Hematopoietic multipotent progenitor cell treated with erythropoietin and hydrocortisone succinate and interleukin-3 and kit ligand, for 4 days (in vitro differentiated cells): ENCODE results near the gene B4GAT1.
A peak's percentile ranks its signal among the peaks of the same experiment; 100 is the strongest.
"Not testable (repeated sequence)": the region's sequence is repeated elsewhere in the genome, so short reads cannot be mapped to it uniquely, and the experiment has no call there.

Experiments
- DNase-seq: peaks from one replicate; pipeline ENCODE4 v3.0.0-alpha.2; 2015

B4GAT1 gene

DNA sequence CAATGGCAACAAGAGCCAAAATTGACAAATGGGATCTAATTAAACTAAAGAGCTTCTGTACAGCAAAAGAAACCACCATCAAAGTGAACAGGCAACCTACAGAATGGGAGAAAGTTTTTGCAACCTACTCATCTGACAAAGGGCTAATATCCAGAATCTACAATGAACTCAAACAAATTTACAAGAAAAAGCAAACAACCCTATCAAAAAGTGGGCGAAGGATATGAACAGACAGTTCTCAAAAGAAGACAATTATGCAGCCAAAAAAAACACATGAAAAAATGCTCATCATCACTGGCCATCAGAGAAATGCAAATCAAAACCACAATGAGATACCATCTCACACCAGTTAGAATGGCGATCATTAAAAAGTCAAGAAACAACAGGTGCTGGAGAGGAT, 27.1 kb downstream of the B4GAT1 start:
- DNase-seq, result not testable (repeated sequence)

DNA sequence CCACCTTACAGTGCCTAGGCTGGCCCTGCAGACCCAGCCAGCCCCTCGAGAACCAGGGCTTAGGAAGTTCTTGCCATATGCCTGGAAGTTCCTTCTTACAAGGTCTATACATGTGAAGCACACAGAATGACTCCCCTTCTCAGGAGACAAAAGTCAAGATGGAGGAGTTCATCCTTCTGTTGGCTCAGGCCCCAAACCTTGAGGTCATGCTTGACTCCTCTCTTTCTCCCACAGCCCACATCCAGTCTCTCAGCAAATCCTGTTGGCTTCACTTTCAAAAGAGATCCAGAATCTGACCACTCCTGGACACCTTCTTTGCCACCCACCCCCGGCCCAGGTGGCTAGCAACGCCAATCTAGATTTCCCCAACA, 28.8 kb downstream of the B4GAT1 start:
- no peak for DNase-seq

DNA sequence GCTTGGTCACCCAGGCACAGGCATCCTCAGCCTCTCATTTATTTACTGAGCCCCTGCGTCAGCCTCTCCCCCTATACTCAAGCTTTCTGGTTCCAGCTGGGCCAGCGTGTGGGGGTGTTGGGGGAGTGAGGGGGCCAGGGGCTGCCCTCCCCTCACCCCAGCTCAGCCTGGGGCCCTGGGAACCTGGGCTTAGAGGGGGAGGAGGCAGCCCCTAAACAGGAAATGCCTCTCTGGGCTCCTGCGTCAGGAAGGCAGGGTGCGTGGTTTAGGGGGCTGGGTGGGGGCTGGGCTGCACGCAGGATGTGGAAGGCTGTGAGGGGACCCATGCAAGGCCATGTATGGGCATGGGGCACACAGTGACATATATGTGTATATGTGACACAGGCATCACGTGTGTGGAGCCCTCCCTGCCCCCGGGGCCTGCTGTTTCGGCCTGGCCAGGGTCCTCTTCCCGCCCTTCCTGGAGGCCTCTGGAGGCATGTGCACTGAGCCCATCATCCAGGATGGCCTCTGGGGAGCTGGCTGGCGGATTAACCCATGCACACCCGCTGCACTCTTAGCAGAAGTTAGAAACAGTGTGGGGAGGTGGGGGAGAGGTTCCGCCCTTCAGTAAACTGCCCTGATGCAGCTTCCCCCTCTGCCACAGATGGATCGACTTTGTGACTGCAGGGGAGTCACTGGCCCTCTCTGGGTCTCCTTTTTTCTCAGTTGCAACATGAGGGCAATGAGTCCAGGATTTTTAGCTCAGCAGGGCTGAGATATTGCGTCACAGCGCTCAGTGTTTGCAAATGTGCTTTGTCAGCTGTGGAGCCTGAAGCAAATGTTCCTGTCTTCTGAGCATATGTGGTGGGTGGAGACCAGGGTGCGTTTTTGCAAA, 29.5 kb downstream of the B4GAT1 start:
- peak; percentile 79 for DNase-seq

DNA sequence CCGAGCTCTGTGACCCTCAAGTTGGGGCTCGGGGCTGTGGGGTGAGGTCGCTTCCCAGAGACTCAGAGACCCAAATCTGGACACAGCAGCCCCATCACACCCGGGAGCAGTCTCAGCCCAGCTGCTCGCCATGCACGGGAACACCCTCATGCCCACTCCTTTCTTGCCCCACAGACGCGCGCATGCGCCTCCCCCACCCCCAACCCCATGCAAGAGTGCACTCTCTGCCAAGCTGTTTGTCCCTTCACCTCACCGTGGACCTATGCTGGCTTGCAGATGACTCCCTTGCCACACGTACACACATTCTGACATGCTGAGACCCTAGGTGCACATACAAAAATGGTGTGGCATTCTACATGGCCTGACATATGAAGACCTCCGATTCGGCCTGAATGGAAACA, 30.1 kb downstream of the B4GAT1 start:
- DNase-seq, result peak; percentile 30

DNA sequence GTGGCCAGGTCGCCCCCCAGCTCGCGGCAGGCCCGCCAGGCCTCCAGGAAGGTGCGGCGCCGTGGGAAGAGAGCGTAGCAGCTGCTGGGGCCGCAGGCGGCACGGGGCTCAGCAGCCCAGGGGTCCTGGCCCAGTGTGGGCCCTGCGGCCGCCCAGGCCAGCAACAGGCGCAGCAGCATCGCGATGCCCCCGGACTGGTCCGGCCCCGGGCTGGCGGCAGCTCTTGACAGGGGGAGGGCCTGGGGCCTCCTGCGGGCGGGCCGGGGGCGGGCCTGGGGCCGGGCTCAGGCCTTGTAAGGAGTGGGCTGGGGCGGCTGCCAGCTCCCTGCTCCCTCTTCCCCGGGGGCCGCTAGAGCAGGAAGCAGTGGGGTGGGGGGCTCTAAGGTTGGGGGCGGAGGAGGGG, 30.6 kb downstream of the B4GAT1 start, which contains the start of gene CD248:
TSS of gene CD248 (minus strand) at position 196 of the 403 bp plus-strand sequence. CDS start at position 179, 17 bp downstream.
- DNase-seq, result peak; percentile 39

DNA sequence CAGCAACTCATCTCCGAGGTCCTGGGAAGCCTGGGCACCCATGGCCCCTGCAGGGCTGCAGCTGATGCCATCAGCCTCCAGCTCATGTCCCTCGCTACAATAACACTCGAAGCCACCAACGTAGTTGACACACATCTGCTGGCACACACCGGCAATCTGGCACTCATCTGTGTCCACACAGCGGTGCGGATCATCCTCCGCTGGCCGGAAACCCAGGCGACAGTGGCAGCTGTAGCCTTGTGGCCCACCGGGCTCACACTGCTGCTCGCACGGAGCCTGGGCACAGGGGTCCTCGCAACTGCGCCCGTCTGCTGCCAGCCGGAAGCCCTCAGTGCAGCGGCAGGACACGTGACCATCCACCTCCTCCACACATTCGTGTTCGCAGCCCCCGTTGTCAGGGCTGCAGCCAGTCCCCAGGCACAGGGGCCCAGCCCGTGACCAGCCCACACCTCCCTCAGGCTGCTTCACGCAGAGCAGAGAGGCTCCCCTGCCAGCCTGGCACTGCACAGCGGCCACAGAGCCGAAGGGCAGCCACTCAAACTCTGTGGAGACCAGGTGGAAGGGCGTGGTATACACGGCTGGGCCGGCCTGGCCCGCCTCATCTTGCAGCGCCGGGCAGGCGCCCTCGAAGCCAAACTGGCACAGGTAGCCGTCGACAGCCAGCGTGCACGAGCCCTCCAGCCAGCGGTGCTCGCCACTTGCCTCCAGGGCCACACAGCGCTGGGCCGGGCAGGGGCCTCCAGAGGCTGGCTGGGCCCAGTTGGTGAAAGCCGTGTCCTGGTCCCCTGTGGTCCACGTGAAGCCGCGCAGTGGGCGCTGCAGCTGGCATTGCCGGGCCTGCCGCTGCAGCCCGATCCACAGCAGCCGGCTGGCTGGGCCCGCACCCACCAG, 31.3 kb downstream of the B4GAT1 start:
- DNase-seq, result no peak

DNA sequence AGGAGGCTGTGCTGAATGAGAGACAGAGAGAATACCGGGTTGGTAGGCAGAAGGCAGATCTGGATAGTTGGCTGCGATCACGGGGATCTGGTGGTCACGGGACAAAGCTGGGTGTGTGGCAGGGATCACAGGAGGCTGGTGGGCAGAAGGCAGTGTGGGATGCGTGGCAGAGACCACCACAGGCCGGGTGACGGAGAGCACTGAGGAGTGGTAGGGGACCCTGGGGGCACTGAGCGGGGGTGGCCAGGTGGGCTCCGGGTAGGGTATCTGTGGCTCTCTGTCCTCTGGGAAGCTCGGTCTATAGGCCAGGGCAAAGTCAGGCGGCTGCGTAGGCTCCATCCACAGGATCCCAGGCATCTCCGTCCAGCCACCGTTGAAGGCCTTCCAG, 31.9 kb downstream of the B4GAT1 start:
- DNase-seq, result no peak

DNA sequence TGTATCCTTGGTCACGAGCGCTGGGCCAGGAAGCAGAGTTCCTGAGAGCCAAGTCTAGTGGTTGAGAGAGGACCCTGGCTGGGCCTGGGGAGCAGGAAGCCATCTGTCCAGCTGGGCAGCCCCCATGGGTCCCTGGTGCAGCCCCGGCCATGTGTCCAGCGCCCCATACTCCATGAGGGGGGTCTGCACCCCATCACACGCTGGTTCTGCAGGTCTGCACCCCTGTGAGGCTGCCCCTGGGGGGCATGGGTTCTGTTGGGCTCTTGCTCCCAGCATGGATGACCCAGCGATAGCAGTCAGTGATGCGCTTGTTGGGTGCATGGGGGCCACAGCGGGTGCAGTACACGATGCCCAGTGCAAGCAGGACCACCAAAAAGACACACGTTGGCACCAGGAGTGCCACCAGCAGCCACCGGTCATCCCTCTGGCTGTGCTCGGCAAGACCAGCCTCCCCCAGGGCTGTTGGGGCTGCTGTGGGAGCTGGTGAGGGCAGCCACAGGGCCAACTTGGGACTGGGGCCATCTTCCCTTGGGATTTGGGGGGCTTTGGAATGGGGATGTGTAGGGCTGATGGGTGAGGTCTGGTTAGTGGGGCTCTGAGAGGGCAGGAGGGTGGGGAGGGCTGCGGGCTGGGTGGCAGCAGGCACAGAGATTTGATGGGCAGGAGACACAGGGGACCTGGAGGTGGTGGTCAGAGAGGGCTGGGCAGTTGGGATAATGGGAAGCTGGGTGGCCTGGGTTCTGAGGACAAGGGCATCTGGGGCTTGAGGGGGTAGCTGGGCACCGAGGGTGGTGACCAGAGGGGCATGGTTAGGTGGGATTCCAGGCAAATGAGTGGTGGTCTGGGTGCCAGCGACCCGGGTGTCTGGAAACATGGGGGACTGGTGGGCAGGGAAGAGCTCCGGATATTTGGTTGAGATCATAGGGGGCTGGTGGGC, 32.6 kb downstream of the B4GAT1 start:
- no peak for DNase-seq

DNA sequence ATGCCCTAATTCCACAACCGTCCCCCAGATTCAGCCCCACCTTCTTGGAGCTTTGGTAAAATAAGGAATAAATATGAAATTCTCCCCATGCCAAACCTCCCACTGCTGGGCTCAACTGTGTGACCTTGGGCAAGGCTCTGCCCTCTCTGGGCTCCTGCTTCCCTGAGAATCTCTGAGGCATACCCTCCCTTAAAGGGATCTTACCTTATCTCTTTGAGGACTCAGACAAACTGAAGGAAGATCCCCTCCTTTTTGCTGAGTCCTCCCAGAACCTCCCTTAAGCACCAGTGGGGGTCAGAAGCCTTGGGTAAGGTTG, 33.3 kb downstream of the B4GAT1 start:
- no peak for DNase-seq

DNA sequence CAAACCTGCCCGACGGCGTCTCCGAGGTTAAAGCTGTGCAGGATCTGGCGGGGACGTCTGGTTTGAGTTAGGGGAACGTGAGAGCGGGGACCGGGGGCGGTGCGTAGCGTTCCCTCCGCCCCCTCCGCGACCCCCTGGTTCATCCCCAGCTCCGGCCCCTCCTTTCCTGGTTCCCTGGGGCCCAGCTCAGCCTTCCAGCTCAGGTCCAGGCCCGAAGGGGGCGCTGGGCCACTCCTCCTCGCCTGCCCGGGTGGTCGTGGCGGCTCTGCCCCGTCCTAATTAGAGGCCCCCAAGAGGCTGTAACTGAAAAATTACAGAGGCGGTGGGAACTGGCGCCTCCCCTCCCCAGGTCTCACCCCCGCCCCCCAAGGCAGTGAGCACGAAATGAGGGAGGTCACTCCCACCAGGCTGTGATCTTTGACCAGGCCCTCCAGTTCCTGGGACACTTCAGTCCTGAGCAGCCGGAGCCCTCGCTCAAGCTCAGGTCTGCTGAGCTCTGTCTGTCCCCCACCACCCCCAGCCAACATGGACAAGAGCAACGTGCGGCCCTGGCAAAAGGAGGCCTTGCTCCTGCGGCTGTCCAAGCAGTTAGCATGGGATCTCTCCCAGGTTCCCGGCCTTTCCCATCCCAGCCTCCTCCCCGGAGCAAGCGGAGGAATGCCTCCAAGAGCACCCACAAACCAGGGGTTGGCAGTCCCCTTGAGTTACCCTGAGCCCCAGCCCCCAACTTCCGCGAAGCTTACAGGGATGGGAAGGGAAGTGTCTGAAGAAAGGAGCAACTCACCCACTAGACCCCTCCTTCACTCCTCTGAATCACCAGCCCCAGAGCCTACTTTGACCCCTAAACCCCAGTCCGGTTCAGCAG, 33.9 kb downstream of the B4GAT1 start:
- DNase-seq, result no peak

DNA sequence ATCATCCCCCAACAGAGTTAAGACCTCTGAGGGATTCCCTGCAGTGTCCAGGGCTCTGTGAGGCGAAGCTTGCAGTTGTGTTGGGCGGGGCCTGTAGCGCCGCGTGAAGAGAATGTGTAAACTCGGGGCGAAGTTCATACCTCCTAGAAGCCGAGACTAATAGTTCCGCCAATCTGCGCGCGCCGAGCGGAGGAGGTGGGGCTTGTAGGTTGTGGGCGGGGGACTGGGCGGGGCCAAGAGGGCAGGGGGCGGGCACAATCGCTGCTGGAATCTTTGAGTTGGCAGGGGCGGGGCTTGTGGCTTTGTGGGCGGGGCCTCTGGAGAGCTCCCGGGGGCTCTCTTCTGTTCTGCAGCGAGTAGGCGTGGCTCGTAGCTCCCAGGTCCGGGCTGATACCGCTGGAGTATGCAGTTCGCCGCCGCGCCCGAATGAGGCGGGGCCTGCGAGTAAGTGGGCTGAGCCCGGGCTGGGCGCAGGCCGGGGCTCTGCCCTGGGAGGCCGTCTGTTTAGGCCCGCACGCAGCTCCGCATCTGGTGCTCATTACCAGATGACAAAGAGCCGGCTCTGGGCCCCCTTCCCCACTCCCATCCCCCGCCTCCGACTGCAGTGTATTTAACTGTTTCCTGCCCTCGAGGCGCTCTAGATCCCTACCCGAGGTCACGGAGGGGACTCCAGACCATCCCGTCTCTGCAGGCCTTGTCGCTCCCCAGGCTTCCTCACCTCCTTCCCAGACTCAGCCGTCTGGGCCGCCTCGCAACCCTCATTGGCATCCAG, 34.7 kb downstream of the B4GAT1 start:
- DNase-seq, result peak; percentile 99

DNA sequence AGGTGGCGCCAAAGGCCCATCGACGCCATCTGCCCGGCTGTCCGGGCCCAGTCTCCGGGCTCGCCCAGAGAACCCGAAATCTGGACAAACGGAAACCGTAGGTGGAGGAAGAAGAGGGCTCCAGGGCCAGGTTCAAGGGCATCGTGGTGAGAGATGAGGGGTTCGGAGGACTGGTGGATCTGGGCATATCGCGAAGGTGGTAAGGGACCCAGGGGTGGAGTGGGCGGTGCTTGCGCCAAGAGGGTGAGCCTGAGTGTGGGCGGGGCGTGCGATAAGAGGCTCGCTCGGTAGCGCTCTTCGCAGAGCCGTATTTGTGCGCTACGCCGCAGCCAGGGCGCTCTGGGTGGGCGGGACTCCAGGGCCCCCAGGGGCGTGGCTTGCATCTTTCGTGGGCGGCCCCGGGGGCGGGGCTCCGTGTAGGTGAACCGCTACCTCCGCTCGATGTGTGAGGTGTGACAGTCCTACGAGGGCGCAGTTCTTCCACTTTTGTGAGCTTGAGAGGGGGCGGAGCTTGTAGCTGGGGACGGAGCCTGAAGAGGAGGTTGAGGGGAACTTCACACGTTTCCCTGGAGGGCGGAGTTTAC, 35.4 kb downstream of the B4GAT1 start:
- peak; percentile 97 for DNase-seq

DNA sequence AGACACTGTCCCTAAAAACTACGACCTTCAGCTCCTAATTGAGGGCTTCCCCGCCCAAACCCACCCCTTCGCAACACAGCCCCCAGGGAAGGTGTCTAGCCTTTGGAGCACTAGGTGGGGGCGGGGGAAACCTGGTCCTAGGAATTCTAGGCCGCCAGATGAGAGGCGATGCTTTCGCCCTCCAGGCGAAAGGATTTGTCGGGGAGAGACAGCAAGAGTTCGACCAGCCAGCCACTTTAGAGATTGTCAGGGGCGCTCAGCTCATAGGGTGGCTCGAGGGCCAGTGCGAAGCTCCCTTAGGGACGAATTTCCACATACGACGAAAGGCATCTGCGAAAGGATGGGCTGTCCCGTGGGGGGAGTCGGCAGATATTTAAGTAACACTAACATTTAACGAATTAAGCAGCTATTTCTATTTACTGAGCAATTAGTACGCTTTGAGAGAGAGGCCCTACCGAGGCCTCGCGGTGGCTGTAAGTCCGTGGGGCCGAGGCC, 35.9 kb downstream of the B4GAT1 start:
- no peak for DNase-seq

DNA sequence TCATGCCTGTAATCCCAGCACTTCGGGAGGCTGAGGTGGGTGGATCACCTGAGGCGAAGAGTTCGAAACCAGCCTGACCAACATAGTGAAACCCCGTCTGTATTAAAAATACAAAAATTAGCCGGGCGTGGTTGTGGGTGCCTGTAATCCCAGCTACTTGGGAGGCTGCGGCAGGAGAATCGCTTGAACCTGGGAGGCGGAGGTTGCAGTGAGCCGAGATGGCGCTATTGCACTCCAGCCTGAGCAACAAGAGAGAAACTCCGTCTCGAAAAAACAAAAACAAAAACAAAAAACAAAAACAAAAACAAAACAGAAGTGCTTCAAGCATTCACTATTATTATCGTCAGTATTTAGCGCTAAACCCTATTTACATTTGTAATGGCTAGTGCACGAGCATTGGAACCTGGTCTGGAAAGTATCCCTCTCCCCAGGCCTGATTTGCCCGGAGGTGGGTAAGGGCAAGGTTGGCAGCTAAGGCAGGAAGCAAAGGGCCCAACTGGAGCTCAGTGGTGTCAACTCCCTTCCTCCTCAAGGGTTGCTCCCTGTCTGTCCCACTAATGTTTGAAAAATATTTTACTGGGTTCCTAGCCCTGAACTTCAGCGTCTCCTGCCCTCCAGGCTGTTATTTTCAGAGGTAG, 36.5 kb downstream of the B4GAT1 start:
- DNase-seq, result not testable (repeated sequence)

DNA sequence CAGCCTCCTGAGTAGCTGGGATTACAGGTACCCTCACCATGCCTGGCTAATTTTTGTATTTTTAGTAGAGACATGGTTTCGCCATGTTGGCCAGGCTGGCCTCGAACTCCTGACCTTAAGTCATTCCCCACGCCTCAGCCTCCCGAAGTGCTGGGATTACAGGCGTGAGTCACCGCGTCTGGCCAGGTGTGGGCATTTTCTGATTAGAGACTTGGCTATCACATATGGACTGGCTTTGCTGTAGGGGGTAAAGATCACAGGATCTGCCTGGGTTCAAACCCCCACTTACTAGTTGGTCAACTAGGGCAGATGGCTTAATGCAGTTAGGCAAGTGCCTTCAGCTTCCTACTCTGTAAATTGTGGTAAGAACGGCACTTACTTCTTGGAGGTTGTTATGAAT, 37.1 kb downstream of the B4GAT1 start:
- DNase-seq, result no peak

DNA sequence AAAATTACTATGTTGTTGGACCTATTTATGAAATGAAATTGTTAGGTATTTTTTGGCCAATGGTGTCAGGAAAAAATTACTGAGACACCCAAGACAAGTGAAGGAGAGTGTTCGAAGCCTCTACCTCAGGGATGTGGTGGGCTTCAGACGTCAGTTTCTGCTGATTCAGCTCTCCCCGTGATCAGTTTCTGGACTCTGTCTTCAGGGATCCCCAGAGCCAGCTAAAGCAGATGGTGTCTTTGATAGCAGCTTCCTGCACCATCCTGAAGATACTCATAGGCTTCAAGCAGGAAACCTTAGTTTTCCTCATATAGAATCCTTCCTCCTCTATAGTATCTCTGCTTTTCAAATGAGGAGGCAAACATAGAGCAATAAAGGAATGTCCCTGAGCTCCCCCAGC, 38.0 kb downstream of the B4GAT1 start:
- no peak for DNase-seq

DNA sequence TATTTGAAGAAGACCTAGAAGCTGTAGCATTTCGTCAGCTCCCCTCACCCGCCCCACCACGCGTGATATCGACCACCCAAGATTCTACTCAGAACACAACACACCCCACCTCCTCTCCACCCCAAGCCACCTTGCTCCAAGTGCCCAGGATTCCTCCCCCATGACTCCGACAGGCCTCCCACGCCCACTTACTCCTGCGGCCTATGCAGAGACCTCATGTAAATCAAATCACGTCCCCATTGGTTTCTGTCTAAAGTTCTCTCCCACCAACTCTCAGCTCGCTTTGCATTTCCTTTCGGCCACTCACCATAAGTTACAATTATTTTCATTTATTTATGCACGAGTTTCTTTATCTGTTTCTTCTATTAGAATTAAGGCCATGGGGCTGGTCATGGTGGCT, 44.8 kb downstream of the B4GAT1 start:
- no peak for DNase-seq

DNA sequence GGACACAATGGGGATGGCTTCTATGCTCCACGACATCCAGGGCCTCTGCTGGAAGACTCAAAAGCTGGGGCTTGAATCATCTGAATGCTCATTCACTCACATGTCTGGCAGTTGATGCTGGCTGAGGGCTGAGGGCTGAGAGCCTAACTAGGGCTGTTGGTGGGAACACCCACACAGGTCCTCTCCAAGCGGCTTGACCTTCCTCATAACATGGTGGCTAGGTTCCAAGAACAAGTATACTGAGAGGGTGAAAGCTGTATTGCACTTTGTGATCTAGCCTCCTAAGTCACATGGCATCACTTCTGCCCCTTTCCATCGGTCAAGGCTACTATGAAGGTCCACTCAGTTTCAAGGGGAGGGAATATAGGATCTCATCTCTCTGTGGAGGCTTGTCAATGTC, 48.2 kb downstream of the B4GAT1 start:
- DNase-seq, result no peak

DNA sequence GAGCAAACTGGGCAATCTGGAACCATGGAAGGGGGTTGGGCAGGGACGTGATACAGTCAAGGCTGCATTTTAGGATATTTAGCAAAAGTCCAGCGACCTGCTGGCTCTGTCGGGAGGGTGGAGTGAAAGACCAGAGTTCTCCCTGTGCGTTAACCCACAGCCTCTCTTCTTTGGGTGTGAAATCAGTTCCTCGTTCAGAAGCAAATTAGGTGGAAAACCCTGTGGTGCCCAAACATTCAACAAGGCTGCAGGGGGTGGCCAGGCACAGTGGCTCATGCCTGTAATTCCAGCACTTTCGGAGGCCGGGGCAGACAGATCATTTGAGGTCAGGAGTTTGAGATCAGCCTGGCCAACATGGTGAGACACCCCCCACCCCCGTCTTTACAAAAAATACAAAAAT, 49.8 kb downstream of the B4GAT1 start:
- DNase-seq, result no peak
